GM21381 (cell line): ENCODE results near the gene RYR1.
"Not testable (repeated sequence)": the region's sequence is repeated elsewhere in the genome, so short reads cannot be mapped to it uniquely, and the experiment has no call there.

Experiments
- ATAC-seq: cut with Tn5 transposase; IDR thresholded peaks from one replicate; pipeline ENCODE4 v1.9.1; 2021; ENCODE audit warnings: mild to moderate bottlenecking, moderate library complexity; ENCODE audit not compliant: unreplicated experiment

The RYR1 gene

DNA sequence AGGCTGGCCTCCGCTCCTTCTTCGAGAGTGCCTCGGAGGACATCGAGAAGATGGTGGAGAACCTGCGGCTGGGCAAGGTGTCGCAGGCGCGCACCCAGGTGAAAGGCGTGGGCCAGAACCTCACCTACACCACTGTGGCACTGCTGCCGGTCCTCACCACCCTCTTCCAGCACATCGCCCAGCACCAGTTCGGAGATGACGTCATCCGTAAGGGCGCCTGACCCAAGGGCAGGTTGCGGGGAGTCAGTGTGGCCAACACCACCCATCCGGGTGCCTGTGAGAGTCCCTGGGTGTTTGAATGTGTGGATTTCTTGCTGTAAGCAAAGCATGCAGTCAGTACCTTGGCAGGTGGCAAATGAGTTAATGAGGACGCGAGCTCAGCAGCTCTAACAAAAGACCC is 78.8 kb downstream of the RYR1 start:
- ATAC-seq: no peak

DNA sequence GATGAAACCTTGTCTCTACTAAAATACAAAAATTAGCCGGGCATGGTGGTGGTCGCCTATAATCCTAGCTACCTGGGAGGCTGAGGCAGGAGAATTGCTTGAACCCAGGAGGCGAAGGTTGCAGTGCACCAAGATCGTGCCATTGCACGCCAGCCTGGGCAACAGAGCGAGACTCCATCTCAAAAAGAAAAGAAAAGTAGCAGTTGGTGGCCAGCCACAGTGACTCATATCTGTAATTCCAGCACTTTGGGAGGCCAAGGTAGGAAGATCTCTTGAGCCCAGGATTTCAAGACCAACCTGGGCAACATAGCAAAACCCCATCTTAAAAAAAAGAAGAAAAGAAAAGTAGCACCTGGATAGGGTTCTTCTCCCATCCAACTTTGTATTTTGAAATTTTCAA is 79.7 kb downstream of the RYR1 start:
- ATAC-seq: not testable (repeated sequence)

DNA sequence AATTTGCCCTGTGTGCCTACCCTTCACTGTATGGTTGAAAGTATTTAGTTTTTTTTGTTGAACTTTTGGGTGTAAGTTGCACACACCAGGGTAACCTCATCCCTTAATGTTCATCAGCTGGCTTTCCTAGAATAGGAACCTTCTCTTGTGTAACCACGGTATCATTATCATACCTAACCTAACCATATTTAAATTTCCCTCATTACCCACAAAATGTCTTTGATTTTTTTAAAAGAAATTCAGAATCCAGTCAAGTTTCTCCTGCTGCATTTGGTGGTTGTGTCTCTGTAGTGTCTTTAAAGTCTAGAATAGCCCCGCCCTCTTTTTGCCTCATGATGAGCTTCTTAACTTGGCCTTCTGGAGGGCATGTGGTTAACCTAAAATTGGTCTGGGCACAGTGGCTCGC is 80.3 kb downstream of the RYR1 start:
- ATAC-seq: no peak

DNA sequence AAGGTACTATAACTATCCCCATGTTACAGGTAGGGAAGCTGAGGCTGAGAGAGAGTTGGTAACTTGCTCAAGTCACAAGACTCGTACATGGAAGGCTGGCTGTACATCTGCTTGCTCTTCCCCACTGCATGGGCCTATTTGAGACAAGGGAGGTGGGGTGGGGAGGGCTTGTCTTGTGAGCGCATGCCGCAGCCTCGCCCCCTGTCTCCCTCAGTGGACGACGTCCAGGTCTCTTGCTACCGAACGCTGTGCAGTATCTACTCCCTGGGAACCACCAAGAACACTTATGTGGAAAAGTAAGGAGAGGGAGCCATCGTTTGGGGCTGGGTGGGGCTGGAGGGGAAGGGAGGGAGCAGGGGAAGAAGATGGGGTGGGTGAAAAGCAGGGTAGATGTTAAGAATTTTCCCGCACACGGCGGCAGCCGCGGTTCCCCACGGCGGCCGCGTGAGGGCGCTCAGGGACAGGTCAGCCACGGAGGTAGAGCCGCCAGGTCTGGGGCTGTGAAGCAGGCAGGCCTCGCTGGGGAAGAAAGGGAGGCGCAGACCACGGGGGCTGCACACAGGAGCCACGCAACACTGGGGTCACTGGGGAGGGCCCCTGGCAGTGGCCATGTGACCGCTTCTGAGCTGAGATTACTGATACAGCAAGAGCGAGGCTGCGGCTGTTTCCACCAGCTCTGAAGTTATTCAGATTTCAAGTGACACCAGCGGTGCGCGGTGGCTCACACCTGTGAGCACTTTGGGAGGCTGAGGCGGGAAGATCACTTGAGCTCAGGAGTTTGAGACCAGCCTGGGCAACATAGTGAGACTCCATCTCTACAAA is 81.5 kb downstream of the RYR1 start:
- ATAC-seq: no peak

DNA sequence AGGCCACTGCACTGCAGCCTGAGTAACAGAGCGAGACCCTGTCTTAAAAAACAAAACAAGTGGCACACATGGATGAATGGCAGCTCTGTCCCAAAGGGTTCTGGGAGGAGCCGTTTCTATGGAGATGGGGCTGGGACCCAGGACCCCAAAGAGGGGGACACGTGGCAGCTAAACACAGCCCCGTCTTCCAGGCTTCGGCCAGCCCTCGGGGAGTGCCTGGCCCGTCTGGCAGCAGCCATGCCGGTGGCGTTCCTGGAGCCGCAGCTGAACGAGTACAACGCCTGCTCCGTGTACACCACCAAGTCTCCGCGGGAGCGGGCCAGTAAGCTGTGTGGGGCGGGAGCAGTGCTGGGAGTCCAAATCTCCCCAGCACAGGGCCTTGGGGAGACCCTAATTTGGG is 82.4 kb downstream of the RYR1 start:
- no peak for ATAC-seq

DNA sequence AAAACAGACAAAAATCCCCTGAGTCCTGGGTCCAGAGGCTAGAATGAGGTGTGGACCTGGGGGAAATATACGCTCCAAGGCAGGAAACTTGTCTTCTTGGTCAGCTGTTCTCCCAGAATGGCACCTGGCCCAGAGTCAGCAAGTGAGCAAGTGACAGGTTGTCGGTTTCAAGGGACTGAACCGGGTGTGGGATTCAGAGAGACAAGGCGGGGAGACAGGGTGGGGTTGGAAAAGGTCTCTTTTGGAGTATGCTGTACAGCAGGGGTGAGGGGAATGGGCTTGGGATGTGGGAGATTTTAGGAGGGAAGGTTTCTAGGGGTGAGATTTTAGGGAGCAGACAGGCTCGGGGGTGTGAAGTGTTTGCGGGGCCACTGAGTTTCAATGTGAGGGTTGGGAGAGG is 83.3 kb downstream of the RYR1 start:
- no peak for ATAC-seq

DNA sequence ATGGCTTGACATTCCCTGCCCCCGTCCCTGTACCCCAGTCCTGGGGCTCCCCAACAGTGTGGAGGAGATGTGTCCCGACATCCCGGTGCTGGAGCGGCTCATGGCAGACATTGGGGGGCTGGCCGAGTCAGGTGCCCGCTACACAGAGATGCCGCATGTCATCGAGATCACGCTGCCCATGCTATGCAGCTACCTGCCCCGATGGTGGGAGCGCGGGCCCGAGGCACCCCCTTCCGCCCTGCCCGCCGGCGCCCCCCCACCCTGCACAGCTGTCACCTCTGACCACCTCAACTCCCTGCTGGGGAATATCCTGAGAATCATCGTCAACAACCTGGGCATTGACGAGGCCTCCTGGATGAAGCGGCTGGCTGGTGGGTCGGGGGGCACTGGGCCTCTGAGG is 83.8 kb downstream of the RYR1 start:
- no peak for ATAC-seq

DNA sequence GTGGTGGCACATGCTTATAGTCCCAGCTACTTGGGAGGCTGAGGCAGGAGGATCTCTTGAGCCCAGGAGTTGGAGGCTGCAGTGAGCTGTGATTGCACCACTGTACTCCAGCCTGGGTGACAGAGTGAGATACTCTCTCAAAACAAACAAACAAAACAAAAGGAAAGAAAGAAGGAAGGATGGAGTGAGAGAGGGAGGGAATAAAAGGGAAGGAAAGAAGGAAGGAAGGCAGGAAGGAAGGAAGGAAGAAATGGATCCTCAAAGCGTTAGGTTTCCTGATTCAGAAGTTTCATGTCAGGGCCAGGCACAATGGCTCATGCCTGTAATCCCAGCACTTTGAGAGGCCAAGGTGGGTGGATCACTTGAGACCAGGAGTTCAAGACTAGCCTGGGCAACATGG is 84.5 kb downstream of the RYR1 start:
- not testable (repeated sequence) for ATAC-seq

DNA sequence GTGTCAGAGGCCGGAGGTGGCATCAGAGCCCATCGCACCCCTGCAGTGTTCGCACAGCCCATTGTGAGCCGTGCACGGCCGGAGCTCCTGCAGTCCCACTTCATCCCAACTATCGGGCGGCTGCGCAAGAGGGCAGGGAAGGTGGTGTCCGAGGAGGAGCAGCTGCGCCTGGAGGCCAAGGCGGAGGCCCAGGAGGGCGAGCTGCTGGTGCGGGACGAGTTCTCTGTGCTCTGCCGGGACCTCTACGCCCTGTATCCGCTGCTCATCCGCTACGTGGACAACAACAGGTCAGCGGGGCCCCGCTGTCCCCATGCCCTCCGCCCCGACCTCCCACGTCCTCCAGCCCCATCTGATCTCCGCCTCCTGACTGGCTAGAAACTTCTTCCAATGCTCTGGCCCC is 85.7 kb downstream of the RYR1 start:
- no peak for ATAC-seq

DNA sequence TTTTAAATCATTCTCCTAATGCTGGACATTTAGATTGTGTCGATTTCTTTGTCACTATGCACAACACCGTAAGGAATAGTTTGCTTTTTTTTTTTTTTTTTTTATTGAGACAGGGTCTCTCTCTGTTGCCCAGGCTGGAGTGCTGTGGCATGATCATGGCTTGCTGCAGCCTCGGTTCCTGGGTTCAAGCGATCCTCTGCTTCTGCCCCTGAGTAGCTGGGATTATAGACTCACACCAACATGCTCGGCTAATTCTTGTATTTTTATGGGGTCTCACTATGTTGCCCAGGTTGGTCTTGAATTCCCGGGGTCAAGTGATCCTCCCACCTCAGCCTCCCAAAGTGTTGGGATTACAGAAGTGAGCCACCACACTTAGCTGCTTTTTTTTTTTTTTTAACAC is 86.5 kb downstream of the RYR1 start:
- ATAC-seq: no peak

DNA sequence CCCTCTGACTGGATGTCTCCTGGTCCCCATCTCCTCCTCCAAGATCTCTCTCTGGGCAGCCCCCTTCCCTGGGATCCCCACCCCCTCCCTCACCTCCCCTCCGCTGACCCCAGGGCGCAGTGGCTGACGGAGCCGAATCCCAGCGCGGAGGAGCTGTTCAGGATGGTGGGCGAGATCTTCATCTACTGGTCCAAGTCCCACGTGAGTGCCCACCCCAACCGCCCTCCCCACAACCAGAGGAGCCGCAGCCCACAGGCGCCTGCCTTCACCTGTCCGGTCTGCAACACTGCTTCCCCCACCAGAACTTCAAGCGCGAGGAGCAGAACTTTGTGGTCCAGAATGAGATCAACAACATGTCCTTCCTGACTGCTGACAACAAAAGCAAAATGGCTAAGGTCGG is 89.4 kb downstream of the RYR1 start:
- ATAC-seq: no peak

DNA sequence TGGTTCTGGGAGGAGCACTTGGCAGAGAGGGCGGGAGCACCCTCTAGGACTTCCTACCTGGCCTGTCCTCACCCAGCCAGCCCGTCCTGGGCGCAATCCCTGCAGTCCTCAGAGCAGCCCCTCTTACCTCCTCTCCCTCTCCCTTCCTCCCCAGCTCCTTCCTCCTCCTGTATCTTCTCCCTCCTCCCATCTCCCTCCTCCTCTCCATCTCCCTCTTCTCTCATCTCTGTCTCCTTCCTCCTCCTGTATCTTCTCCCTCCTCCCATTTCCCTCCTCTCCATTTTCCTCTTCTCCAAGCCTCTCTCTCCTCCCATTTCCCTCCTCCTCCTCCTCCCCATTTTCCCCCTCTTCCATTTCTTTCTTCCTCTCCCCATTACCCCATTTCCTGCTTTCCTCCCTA is 89.8 kb downstream of the RYR1 start:
- ATAC-seq: no peak

DNA sequence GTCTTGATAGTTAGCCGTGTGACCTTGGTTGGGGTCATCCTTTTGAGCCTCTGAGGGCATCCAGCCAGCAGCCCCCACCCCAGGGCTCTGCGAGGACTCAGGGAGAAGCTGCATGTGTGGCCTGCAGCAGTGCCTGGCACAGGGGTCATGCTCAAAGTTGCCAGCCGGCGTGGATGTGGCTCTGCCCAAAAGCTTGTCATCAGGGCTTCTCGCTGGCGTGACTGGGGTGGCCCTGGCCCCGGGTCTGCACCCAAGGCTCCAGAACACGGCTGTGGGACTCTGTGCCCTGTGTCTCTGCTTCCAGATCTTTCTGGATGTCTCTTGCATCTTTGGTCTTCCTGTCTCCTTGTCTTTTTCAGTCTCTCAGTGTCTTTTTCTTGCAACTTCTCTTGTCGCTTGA is 90.9 kb downstream of the RYR1 start:
- no peak for ATAC-seq

DNA sequence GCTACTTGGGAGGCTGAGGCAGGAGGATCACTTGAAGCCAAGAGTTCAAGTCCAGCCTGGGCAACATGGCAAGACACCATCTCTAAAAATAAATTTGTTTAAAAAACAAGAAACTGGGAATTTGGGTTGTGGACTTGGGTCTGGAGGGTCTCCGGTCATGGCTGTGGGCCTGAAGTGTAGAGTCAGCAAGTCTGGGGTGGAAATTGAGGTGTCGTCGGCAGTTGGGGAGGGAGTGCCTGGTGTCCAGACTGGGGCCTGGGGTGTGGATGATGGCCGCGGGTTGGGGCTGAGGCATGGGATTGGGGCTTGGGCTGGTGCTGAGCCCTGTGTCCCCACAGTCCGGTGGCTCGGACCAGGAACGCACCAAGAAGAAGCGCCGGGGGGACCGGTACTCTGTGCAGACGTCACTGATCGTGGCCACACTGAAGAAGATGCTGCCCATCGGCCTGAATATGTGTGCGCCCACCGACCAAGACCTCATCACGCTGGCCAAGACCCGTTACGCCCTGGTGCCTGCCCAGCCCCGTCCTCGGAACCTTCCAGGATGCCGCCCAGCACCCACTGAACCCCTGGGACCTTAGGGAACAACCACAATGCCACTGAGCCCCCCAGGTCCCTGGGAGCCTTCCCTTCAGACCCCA is 91.6 kb downstream of the RYR1 start:
- no peak for ATAC-seq

DNA sequence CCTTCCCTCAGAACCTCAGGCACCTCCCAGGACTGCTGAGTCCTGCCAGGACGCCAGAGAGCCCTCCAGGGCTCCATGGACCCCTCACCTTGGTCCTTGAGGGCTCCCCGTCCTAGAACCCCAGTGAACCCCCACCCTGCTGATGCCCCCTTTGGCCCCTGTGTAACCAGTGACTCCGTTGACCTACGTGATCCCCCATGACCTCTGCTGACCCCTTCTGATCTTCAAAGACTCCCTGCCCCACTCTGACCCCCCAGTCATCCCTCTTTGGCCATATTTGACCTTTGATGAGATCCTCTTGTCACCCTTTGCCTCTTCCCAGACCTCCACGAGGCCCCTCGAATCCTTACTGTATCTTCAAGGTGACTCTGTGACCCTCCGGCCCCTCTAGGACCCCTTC is 92.9 kb downstream of the RYR1 start:
- ATAC-seq: no peak

DNA sequence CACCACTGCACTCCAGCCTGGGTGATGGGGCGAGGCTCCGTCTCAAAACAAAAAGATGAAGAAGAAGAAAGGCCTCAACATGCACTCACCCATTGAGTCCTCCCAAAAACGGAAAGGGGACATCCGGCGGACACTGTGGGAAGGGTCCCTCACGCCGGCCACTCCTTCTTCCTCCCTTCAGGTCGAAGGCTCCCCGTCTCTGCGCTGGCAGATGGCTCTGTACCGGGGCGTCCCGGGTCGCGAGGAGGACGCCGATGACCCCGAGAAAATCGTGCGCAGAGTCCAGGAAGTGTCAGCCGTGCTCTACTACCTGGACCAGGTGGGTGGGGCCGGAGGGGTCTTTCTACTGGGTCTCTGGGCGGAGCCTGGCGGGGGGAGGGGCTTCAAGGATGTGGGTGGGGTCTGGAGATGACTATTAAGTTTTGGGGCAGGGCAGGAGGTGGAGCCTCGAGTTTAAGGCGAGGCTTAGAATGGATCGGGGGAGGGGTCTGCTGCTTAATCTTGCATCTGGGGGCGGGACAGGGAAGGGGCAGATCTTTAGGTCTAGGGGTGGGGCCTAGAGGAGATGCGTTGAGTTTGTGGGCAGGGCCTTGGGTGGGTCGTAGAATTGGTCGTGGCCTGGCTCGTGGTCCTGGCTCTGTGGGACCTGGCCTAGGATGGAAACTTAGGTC is 94.1 kb downstream of the RYR1 start:
- ATAC-seq: no peak

DNA sequence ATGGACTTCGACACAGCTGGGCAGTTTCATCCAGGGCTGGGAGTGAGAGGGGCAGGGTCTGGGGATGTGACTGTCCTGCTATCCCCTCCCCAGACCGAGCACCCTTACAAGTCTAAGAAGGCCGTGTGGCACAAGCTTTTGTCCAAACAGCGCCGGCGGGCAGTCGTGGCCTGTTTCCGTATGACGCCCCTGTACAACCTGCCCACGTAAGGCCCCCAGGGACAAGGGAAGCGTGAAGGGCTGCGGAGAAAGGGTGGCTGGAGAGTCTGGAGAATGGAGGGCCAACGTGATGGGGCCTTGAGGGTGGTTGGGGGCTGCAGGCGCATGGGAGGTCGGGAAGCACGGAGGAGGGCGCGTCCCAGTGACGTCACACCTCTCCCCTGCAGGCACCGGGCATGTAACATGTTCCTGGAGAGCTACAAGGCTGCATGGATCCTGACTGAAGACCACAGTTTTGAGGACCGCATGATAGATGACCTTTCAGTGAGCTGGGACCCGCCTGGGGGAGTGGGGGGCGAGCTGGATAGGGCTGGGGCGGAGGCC is 94.8 kb downstream of the RYR1 start:
- no peak for ATAC-seq

DNA sequence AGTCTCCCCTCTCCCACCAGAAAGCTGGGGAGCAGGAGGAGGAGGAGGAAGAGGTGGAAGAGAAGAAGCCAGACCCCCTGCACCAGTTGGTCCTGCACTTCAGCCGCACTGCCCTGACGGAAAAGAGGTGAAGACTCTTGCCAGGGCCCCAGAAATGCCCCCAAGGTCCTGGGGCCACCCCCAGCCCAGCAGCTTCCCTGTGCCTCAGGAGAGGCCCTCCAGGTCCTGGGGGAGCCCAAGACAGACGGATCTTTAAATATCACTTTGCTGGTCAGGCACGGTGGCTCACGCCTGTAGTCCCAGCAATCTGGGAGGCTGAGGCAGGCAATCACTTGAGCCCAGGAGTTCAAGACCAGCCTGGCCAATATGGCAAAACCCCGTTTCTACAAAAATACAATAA is 95.4 kb downstream of the RYR1 start:
- ATAC-seq: no peak

DNA sequence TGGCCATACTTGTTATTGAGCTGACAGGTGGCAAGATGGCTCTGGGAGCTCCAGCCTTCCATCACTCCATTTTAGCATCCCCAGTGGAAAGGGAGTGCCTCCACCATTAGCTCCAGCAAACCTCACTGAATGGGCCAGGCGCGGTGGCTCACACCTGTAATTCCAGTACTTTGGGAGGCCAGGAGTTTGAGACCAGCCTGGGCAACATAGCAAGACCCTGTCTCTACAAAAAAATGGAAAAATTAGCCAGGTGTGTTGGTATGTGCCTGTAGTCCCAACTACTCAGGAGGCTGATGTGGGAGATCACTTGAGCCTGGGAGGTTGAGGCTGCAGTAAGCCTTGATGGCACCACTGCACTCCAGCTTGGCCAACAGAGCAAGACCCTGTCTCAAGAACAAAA is 98.0 kb downstream of the RYR1 start:
- ATAC-seq: no peak

DNA sequence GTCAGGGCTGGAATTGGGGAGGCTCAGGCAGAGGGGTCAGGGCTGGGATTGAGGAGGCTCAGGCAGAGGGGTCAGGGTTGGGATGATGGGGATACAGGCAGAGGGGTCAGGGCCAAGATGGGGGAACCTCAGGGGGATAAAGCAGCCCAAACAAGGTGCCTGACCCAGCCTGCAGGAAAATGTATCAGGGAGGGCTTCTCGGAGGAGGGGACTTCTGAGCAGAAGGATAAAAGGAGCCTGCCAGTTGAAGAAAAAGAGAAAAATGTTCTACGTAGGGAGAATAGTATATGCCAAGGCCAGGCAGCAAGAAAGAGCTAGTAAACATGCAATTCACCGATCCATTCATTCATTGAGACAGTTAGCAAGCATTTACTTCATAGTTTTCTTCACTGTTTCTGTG is 99.4 kb downstream of the RYR1 start:
- no peak for ATAC-seq

DNA sequence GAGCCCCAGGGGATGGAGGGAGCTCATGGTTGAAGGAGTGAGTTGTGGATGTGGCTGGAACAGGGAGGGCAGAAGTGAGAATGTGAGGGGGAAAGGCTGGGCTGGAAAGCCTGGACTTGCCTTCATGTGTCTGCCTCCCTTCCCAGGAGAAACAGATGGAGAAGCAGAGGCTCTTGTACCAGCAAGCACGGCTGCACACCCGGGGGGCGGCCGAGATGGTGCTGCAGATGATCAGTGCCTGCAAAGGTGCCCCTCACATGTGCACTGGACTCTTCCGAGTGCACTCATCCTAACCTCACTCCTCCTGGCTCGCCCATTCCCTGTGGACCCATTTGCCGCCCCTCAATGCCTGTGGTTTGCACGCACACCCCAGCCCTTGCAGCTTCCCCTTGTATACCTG is 101.1 kb downstream of the RYR1 start:
- no peak for ATAC-seq

DNA sequence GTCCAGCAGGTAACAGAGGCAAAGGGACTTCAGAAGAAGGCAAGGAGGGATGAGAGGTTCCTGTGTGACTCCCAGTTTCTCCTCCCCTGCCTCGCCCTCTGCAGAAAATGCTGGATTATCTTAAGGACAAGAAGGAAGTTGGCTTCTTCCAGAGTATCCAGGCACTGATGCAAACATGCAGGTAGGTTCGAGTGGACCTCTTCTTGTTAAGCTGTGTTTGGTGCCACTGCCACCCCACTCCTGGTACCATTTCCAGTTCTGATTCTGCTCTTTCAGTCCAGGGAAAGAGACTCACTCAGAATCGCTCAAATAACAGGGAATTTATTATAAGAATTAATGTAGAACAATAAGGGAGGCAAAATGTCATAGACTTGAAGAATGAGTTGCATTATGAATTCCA is 101.7 kb downstream of the RYR1 start:
- ATAC-seq: no peak
